Activated CD8-positive, alpha-beta T cell treated with anti-CD3 and anti-CD28 coated beads for 36 hours (primary cell): ENCODE measurements around the gene NAA25. TPM values are rescaled to one million over a fixed set of nuclear protein-coding genes. Genes with fewer than 3 reads are reported as not detected.
"Not testable (repeated sequence)": the region's sequence is repeated elsewhere in the genome, so short reads cannot be mapped to it uniquely, and the experiment has no call there.

Experiments
- ATAC-seq: fragments of 200-7000 bp; cut with Tn5 transposase; one replicate; pipeline ENCODE4 v1.10.0; 2021; ENCODE audit warnings: mild to moderate bottlenecking, moderate library complexity
- CTCF ChIA-PET: fragments of 350-600 bp; sonication (Branson Sonifier 250); formaldehyde crosslinking; loops from one replicate; lab custom pipeline; 2021; ENCODE audit warnings: antibody characterized with exemption; lab: Charles Lee
- POLR2A ChIA-PET: fragments of 350-600 bp; sonication (Branson Sonifier 250); formaldehyde crosslinking; loops from one replicate; lab custom pipeline; 2021; ENCODE audit warnings: antibody characterized with exemption; lab: Charles Lee
- DNase-seq: peaks from one replicate; pipeline ENCODE4 v3.0.0-alpha.2; 2020
- H3K27ac Mint-ChIP-seq: one replicate; pipeline ENCODE4 v1.8.0; 2021; ENCODE audit warnings: mild to moderate bottlenecking, mixed read lengths
- H3K27me3 Mint-ChIP-seq: one replicate; pipeline ENCODE4 v1.8.0; 2021; ENCODE audit warnings: mixed read lengths
- H3K36me3 Mint-ChIP-seq: one replicate; pipeline ENCODE4 v1.8.0; 2021; ENCODE audit warnings: low read depth, mixed read lengths
- H3K4me1 Mint-ChIP-seq: one replicate; pipeline ENCODE4 v1.8.0; 2021; ENCODE audit warnings: low read depth, mixed read lengths
- H3K4me3 Mint-ChIP-seq: one replicate; pipeline ENCODE4 v1.8.0; 2021; ENCODE audit warnings: mild to moderate bottlenecking, moderate library complexity, mixed read lengths
- H3K9me3 Mint-ChIP-seq: one replicate; pipeline ENCODE4 v1.8.0; 2021; ENCODE audit warnings: mixed read lengths
- intact Hi-C: fragments of 100-400 bp; cut with micrococcal nuclease; formaldehyde crosslinking; loops from one replicate; pipeline ENCODE4 v1.10.0; 2022
- total RNA-seq, 2 experiments: library from RNA; stranded (reverse); gene quantifications; one replicate each; pipeline ENCODE4 v1.2.3, GENCODE V29; 2021
- TF ChIP-seq, protein P1 (sequence below): fragments of 200-600 bp; IDR thresholded peaks from one replicate; pipeline ENCODE4 v1.8.0; 2022; ENCODE audit warnings: antibody characterized with exemption, mild to moderate bottlenecking

Gene NAA25
- total RNA-seq, 2 experiments from 2014 or later = 46.0 to 48.3 TPM

GRCh38 chr12:112010415-112011344 lies 97.9 kb downstream of the NAA25 start:
- Mint-ChIP-seq H3K36me3 (peaks cover 33% of the 10 kb centered on the region), H3K27me3 (no peaks in the 10 kb centered on the region), H3K4me1 (peaks cover 40% of the 10 kb centered on the region), H3K9me3 (no peaks in the 10 kb centered on the region), H3K4me3 (peak overlapping the region; percentile 98), H3K27ac (peak overlapping the region; percentile 98)
- intact Hi-C loops = loop anchor here (5.0 kb wide), 1 partner anchor 63 kb away; no protein-coding TSS in a partner anchor
- TF ChIP-seq, protein P1, sequence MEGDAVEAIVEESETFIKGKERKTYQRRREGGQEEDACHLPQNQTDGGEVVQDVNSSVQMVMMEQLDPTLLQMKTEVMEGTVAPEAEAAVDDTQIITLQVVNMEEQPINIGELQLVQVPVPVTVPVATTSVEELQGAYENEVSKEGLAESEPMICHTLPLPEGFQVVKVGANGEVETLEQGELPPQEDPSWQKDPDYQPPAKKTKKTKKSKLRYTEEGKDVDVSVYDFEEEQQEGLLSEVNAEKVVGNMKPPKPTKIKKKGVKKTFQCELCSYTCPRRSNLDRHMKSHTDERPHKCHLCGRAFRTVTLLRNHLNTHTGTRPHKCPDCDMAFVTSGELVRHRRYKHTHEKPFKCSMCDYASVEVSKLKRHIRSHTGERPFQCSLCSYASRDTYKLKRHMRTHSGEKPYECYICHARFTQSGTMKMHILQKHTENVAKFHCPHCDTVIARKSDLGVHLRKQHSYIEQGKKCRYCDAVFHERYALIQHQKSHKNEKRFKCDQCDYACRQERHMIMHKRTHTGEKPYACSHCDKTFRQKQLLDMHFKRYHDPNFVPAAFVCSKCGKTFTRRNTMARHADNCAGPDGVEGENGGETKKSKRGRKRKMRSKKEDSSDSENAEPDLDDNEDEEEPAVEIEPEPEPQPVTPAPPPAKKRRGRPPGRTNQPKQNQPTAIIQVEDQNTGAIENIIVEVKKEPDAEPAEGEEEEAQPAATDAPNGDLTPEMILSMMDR = no peak
- DNase-seq (no peak), ATAC-seq (no peak)
- CTCF ChIA-PET = interaction anchor here (1.2 kb wide), 1 partner anchor 66 kb away, joined by 5 read pairs; no protein-coding TSS in a partner anchor
- POLR2A ChIA-PET = interaction anchor here (1.2 to 4.4 kb wide), 2 partner anchors 15 to 18 kb away, joined by 4 to 27 read pairs; no protein-coding TSS in a partner anchor

GRCh38 chr12:112009596-112009995 lies 99.0 kb downstream of the NAA25 start:
- CTCF ChIA-PET = interaction anchor here (1.0 to 1.2 kb wide), 2 partner anchors 8 to 65 kb away, joined by 4 to 5 read pairs; no protein-coding TSS in a partner anchor
- ATAC-seq, intact Hi-C loops, DNase-seq, H3K9me3 Mint-ChIP-seq, H3K27ac Mint-ChIP-seq, H3K4me3 Mint-ChIP-seq, H3K27me3 Mint-ChIP-seq: not testable (repeated sequence)
- Mint-ChIP-seq H3K36me3 (peaks cover 25% of the 10 kb centered on the region), H3K4me1 (peaks cover 37% of the 10 kb centered on the region)
- POLR2A ChIA-PET = interaction anchor here (1.2 kb wide), 1 partner anchor 13 kb away, joined by 4 read pairs; no protein-coding TSS in a partner anchor

DNA sequence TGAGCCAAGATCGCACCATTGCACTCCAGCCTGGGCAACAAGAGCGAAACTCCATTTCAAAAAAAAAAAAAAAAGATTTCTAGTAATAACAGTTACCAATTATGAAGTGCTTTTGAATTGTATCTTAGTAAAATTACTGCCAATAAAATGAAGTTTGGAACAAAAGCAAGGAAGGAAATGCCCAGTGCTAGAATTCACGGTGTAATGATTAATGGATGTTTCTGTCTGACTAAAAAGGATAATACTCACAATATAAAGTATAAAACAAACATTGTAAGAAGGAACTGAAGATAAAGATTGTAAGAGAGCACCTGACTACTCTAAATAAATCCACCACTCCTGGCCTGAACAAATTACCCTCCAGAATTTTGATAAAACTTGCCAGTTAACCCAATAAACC lies 99.7 kb downstream of the NAA25 start:
- Mint-ChIP-seq H3K4me1 (peaks cover 33% of the 10 kb centered on the region), H3K27me3 (no peaks in the 10 kb centered on the region), H3K9me3 (no peaks in the 10 kb centered on the region), H3K4me3 (no peak overlapping the region), H3K36me3 (peaks cover 20% of the 10 kb centered on the region), H3K27ac (peak overlapping the region; percentile 63)
- ATAC-seq = no peak
- ChIA-PET CTCF (interaction anchor here (1.0 kb wide), 1 partner anchor 8 kb away, joined by 4 read pairs; no protein-coding TSS in a partner anchor), POLR2A (no interaction called here)
- DNase-seq = no peak
- TF ChIP-seq, protein P1 = no peak
- intact Hi-C loops = no loop called here

- no peaks in the 10 kb centered on the region for H3K9me3 Mint-ChIP-seq
- ChIA-PET CTCF (no interaction called here), POLR2A (interaction anchor here (0.9 kb wide), 1 partner anchor 15 kb away, joined by 4 read pairs; no protein-coding TSS in a partner anchor)
Measured at GRCh38 chr12:112007945-112008344, 100.6 kb downstream of the NAA25 start.

More at GRCh38 chr12:112007945-112008344, 100.6 kb downstream of the NAA25 start:
- H3K4me1 Mint-ChIP-seq = peaks cover 35% of the 10 kb centered on the region
- DNase-seq = no peak
- intact Hi-C loops = no loop called here
- H3K4me3 Mint-ChIP-seq = no peak overlapping the region
- H3K27ac Mint-ChIP-seq = peak overlapping the region; percentile 18
- peaks cover 24% of the 10 kb centered on the region for H3K36me3 Mint-ChIP-seq
- TF ChIP-seq, protein P1 = no peak
- no peak for ATAC-seq
- no peaks in the 10 kb centered on the region for H3K27me3 Mint-ChIP-seq
